BE2C (cell line): ENCODE data around the gene IL18R1.

Experiments
- DNase-seq: peaks from one replicate; pipeline ENCODE4 v3.0.0-alpha.2; 2020
- H3K27me3 ChIP-seq: fragments of 250-450 bp; sonication (Bioruptor Pico); 2 replicates; pipeline ENCODE4 v1.5.1; 2020; ENCODE audit warnings: mild to moderate bottlenecking
- H3K36me3 ChIP-seq: fragments of 250-450 bp; sonication (Bioruptor Pico); 2 replicates; pipeline ENCODE4 v1.5.1; 2020; ENCODE audit warnings: mild to moderate bottlenecking
- H3K4me1 ChIP-seq: fragments of 250-450 bp; sonication (Bioruptor Pico); 2 replicates; pipeline ENCODE4 v1.5.1; 2020
- H3K4me3 ChIP-seq: 2 replicates; pipeline ENCODE4 v1.5.1; 2011; ENCODE audit warnings: low read depth, low read length
- H3K9me3 ChIP-seq: fragments of 250-450 bp; sonication (Bioruptor Pico); 2 replicates; pipeline ENCODE4 v1.5.1; 2020
- TF ChIP-seq, protein P1 (sequence below): IDR thresholded peaks from 2 replicates; pipeline ENCODE4 v1.5.1; 2012; ENCODE audit warnings: mild to moderate bottlenecking, low read depth, low read length

Gene IL18R1

GRCh38 chr2:102418421-102418961 lies 62.9 kb downstream of the IL18R1 start:
- TF ChIP-seq, protein P1, sequence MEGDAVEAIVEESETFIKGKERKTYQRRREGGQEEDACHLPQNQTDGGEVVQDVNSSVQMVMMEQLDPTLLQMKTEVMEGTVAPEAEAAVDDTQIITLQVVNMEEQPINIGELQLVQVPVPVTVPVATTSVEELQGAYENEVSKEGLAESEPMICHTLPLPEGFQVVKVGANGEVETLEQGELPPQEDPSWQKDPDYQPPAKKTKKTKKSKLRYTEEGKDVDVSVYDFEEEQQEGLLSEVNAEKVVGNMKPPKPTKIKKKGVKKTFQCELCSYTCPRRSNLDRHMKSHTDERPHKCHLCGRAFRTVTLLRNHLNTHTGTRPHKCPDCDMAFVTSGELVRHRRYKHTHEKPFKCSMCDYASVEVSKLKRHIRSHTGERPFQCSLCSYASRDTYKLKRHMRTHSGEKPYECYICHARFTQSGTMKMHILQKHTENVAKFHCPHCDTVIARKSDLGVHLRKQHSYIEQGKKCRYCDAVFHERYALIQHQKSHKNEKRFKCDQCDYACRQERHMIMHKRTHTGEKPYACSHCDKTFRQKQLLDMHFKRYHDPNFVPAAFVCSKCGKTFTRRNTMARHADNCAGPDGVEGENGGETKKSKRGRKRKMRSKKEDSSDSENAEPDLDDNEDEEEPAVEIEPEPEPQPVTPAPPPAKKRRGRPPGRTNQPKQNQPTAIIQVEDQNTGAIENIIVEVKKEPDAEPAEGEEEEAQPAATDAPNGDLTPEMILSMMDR: no peak
- no peak for DNase-seq
- no peaks in the 10 kb centered on the region for H3K27me3 ChIP-seq
- H3K4me3 ChIP-seq: no peak overlapping the region
- H3K4me1 ChIP-seq: no peaks in the 10 kb centered on the region
- no peaks in the 10 kb centered on the region for H3K36me3 ChIP-seq
- no peaks in the 10 kb centered on the region for H3K9me3 ChIP-seq

DNA sequence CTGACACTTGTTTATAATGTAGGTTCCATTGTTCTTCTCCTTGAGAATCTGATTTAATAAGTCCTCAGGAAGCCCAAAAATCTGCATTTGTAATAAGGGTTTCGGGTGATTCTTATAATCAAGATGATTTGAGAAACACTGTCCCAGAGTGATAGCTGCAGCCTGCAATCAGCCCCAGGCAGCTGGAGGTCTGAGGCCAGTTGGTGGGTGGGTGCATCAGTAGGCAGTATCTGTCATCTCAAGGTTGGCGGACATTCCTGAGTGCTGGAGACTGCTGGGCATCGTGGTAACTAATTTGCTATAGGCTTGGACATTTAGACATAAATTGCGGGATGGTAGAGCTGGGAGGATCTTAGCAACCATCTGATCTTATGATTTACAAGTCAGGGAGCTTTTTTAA lies 64.7 kb downstream of the IL18R1 start:
- H3K4me3 ChIP-seq: no peak overlapping the region
- no peaks in the 10 kb centered on the region for H3K9me3 ChIP-seq
- DNase-seq: no peak
- H3K27me3 ChIP-seq: no peaks in the 10 kb centered on the region
- TF ChIP-seq, protein P1: no peak
- no peaks in the 10 kb centered on the region for H3K4me1 ChIP-seq
- no peaks in the 10 kb centered on the region for H3K36me3 ChIP-seq

DNA sequence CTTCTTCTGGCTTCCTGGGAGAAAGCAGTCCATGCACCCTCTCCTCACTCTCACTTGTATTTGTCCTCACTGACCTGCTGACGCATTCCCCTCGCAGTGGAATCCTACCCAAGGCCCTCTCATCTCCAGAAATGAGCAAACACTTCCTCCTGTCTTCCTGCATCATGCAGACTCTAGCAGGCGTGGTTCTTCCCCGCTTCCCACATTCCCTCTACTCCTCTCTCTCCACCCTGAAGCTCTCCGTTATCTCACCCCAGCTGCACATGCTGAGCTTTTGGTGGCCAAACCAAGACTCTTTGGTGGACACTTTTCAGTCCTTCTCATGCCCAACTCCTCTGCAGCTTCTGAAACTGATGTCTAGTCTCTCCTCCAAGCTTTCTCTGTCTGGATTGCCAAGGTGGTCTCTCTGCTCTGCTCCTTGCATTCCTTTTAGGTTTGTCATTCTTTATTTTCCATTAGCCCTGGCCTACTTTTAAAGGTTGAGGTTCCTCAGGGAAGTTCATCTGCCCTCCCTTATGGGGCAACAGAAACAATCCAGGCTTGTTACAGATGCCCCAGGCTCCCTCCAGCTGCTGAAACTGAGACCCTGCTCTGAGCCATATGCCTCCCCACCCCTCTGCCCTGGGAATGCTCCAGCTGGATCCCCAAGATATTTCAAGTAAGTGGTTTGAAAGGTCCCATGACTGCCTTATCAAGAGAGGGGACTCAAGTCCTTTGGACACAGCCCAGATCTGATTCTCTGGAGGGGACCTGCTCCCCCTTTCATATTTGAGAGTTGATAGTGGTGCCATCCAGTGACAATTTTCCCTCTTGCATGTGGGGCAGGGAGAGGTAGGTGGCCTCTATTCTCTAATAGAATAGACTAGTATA lies 66.5 kb downstream of the IL18R1 start:
- Histone ChIP-seq H3K4me1 (no peaks in the 10 kb centered on the region), H3K9me3 (no peaks in the 10 kb centered on the region), H3K4me3 (no peak overlapping the region), H3K27me3 (no peaks in the 10 kb centered on the region), H3K36me3 (no peaks in the 10 kb centered on the region)
- no peak for DNase-seq
- TF ChIP-seq, protein P1: no peak

DNA sequence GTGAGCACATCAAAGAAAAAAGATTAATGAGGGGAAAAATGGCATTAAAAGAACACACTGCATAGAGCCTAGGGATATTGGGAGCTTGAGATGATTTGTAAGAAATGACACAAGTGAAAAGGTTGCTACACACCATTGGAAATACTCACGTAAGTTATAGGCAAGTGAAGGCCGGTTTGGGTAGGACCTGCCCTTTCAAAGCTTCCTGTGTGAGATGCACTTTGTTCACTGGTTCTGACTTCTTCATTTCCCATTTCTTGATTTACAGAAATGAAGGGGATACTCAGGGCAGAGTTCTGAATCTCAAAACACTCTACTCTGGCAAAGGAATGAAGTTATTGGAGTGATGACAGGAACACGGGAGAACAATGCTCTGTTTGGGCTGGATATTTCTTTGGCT lies 67.3 kb downstream of the IL18R1 start, which contains the start of gene IL18RAP:
Gene IL18RAP (plus strand): TSS at position 251 of the 400 bp plus-strand sequence. CDS start 118 bp downstream, at position 369.
- Histone ChIP-seq H3K36me3 (no peaks in the 10 kb centered on the region), H3K4me3 (no peak within 1 kb of the TSS), H3K4me1 (no peaks in the 10 kb centered on the region), H3K9me3 (no peaks in the 10 kb centered on the region), H3K27me3 (no peaks in the 10 kb centered on the region)
- DNase-seq: no peak
- TF ChIP-seq, protein P1: no peak

DNA sequence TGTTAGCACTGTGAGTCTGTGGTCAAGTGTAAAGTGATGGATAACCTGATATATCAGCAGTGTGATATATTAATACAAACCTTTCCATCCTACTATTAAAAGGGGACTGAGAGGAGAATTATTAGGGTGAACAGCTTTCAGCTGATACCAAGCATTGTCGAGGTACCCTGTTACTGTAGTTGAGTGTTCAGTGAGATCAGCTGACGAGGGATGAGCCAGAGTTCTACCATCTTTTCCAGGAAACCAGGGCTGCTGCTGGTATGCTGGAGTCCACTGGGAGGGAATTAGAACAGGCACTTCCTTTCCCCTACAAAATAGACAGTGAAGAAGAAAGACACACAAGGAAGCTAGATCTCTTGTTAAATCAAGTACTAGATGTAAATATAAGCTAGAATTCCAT lies 67.8 kb downstream of the IL18R1 start:
- Histone ChIP-seq H3K36me3 (no peaks in the 10 kb centered on the region), H3K4me3 (no peak overlapping the region), H3K27me3 (no peaks in the 10 kb centered on the region), H3K9me3 (no peaks in the 10 kb centered on the region), H3K4me1 (no peaks in the 10 kb centered on the region)
- no peak for DNase-seq
- TF ChIP-seq, protein P1: no peak

GRCh38 chr2:102424754-102425153 lies 69.2 kb downstream of the IL18R1 start:
- no peaks in the 10 kb centered on the region for H3K36me3 ChIP-seq
- H3K9me3 ChIP-seq: no peaks in the 10 kb centered on the region
- TF ChIP-seq, protein P1: no peak
- no peaks in the 10 kb centered on the region for H3K4me1 ChIP-seq
- no peaks in the 10 kb centered on the region for H3K27me3 ChIP-seq
- DNase-seq: no peak
- no peak overlapping the region for H3K4me3 ChIP-seq
